IPS-NIHi7 (cell line): ENCODE measurements around the gene SHMT2.
A peak's percentile ranks its signal among the peaks of the same experiment; 100 is the strongest.

Experiments
- DNase-seq: peaks from one replicate; pipeline ENCODE4 v3.0.0; 2012; ENCODE audit warnings: mixed read lengths; ENCODE audit errors: extremely low spot score

SHMT2 gene

DNA sequence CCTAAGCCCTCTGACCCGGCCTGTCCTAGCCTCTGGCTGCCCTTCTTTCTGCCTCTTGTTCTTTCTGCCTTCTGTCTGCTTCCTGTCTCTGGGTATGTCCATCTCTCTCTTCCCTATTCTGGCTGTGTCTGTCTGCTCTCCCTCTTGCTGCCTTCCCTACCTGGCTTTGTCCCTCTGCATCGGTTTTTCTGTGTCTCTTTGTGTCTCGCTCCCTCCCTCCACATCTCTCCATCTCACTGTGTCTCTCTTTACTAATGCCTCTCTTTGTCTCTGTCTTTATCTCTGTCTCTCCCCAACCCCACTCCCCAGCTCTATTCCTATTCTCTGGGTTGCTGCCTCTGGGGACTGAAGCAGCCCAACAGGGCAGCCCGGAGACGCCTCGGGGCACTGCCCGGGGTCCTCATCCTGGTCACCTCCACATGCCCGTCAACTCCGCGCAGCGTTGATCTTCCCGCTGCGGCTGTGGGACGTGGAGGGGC, 10.1 kb downstream of the SHMT2 start:
- no peak for DNase-seq

- no peak for DNase-seq
These were observed 10.8 kb downstream of the SHMT2 start for GRCh38 chr12:57240066-57240921.

DNA sequence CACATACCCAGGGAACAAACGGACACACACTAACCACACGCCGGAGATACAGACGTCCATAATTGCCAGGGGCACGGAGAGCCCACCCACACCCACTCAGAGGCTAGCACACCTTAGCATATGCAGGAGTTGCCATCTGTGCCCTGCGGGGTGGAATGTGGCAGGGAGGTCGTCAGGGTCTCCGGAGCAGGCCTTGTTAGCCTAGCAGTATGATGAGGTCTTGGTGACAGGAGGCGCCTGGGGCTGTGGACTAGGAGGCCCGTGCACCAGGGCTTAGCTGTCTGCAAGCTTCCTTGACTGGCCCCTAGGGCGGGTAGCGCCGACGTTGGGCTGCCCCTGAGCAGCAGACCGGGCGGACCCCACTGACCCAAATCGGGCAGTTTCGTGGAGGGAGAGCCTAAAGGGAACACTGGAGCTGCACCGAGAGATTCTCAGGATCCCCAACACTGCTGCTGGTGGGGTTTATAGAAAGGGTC, 11.5 kb downstream of the SHMT2 start:
- DNase-seq, result no peak

DNA sequence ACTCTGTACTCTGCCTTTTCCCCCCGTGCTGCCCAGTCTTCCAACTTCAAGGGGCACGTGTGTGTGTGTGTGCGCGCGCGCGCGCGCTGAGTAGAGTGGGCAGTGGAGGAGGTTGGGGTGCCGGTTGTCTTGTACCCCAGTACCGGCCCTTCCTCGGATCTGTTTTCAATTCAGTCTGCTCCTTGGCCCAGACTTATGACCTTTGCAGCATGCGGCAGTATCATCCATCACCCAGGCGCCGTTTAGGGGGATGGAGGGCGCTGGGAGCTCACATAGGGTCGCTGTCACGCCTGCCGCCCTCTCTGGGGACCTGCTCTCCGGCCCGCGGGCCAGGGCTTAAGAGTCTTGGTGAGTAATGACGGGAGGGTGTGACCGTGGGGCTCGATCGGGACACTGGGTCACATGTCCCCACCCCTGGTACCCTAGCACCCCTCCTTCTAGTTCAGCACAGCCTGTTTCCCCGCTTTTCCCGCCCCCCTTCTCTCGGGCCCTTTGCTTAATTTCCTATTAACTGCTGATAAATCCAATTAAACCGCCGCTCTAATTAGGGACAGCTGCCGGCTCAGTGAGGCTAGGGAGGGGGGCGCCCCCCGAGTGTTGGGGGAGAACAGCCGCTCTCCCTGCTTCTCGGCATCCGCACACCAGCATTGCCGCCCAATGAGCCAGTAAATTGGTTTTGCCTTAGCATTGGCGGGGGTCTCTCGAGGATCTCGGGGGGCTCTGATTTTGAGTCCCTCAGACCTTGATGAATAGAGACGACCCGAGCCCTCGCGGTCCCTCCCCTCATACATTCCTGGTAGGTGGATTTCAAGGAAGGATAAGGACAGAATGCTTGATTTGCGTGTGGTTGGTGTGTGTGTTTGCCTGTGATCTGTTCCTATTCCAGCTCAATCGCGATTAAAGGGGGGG, 12.1 kb downstream of the SHMT2 start:
- no peak for DNase-seq

- no peak for DNase-seq
These were observed 12.8 kb downstream of the SHMT2 start for GRCh38 chr12:57242329-57242690.

DNA sequence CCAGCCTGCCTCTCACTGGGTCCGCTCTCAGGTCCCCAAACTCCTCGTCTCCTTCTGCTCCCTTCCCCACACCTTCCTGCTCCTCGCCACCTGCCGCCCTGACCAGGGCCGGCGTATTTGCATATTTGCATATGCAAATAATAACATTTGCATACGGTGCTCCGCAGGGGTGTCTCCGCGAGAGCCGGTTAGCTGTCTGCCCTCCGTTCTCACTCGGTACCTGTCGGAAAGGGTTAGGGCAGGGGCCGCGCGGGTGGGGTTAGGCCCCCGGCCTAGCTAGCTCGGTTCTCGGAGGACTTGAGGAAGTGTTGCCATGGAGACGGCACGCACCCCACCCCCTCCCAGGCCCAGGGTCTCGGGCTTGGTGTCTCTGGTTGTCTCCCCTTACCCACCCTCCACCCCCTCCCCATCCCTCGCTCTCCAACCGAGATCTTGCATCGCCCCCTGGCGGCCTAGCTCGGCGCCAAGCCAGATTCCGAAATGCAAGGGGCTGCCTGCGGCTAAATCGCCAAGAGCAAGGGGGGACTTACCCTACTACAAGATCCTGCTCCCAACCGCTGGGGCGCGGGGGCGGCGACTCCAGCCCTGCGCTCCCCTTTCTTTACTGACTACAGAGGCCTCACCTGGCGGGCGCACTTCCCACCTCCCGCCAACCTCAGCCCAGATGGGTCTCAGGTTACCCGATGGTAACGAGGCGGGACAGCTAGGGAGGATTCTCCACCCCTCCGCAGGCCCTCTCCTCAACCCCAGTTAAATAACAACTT, 13.4 kb downstream of the SHMT2 start:
- DNase-seq, result peak; percentile 85

DNA sequence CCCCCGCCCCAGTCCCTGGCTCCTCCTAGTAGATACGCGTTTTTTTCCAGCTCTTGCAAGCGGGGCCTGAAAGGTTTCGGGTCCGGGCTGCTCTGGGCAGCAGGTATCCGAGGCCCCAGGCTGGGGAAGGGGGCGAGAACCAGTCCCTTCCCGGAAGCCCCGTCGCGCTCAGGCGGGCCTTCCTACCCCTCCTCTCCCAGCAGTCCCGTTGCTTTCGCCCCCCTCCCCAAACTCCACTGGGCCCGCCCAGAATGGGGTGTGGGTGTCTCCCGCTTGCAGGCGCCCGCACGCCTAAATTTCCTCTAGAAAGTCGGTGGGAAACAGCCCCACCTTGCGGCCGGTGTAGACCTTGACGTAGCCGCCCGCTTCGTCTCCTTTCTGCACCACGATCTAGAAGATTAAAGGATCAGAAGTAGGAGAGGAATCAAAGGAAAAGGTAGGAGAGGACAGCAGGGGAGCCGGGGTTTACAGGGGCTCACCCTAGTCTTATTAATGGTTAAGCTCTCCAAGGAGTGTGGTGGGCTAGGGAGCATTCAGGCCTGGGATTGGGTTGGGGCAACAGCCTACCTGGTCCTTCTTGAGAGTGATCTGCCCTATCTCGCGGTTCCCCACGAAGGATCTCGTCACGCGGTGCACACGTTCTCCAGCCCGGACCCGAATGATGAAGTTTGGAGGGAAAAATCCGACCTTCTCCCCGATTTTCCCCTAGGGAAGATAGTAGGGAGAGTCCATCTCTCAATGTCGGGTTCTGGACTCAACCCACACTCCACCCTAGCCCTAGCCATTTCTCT, 14.2 kb downstream of the SHMT2 start:
- peak; percentile 87 for DNase-seq

DNA sequence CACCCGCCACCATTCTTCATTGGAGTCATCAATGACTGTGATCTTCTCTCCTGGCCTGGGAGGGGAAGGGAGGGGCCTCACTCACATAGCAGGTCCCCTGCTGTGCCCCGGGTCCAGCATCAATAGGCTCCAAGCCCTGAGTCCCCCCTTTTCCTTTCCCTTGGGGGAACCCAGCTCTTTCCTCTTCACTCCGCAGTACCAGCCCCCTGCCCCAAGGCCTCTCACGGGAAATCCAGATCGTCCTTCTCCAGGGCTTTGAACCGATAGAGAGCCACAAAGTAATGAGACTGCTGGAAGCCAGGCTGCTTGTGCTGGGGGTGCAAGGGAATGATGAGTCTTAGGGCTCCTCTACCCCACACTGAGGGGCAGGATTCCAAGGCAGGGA, 14.8 kb downstream of the SHMT2 start:
- DNase-seq, result no peak

DNA sequence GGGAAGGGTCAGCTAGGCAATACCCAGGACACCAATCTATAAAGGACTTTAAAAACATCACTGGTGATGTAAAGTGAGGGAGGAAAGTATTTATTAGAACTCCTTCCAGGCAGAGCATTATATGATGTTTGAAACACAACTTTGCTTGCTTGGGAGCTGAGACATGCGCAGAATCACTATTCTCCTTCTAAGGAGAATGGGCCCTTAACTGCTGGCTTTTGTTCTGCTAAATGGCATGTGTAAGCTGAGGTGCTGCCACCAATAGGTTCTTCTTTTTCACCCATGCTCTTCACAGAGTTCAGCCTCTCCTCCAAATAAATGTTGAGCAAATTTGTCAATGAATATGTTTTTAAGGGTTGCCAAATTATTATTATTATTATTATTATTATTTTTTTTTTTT, 17.5 kb downstream of the SHMT2 start:
- DNase-seq, result no peak

DNA sequence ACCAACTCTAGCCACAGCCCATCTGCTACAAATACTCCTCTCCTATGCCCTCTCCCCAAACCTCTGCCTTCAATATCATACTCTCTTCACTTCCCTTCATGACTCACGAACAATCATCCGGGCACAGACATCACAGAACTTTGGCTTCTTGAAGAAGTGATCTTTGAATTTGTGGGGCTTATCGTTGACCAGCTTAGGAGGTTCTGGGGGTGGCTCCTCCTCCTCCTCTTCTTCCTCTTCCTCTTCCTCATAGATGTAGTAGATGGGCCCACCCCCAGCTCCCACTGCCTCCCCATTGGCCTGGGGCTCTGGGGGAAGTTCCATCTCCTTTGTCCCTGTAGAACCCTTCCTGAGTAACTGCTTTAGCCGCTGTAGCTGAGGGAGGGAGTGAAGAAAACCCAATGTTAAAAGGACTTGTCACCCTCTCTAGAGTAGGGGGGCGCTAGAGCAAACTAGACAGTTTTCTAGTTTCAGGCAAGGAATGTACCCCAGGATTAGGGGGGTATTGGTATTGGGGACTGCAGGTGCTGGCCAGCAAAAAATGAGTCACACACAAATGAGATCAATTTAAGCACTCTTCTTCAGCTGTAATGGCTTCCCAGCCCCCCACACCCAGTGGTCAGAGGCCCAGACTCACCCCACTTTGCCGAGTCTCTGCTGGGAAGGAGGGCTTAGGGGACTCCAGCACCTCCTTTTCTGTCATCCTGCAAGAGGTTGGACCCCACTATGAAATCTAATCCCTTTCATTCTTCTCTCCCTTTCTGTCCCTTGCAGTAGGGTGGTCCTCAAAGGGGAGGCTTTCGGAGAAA, 19.6 kb downstream of the SHMT2 start:
- DNase-seq, result no peak

DNA sequence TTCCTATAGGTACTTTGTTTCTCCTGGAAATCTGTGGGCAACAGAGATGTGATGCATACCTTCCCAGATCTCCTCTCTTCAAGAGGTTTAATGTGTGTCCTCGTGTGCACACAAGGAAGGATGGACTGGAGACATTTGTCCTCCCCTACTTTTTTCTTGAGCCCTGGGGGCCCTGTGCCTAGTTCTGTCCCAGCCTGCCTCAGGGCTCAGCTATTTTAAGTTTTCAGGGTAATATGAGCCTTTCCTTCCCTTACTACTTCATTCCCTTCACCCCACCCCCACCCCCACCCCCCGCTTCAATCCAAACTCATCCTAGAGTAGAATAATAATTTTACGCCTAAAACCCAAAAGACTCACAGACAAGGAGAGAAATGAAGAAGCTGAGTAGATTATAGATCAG, 21.0 kb downstream of the SHMT2 start:
- no peak for DNase-seq

DNA sequence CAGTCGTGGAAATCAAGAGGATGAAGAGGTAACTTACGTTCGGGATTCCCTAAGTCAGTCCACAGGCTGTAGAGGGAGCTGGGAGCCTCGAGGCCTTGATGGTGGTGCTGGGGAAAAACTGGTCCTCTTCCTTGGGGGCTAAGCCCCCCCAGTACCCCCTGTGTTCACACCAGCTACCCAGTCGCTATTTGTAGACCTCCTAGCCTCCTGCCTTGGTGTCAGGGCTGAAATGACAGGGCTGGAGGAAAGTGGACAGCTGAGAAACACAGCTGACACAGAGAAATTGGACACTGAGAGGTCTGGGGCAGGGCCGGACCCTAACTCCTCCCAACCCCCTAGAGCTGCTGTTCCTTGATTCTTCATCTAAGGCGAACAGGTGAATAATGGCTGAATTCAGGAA, 21.4 kb downstream of the SHMT2 start, which contains the start of gene STAC3:
Gene STAC3, minus strand, starts transcription at position 232 of the 400 bp plus-strand sequence. CDS start 1,551 bp downstream, outside the sequence.
- no peak for DNase-seq

GRCh38 chr12:57254506-57255280, 25.2 kb downstream of the SHMT2 start:
- DNase-seq, result no peak

DNA sequence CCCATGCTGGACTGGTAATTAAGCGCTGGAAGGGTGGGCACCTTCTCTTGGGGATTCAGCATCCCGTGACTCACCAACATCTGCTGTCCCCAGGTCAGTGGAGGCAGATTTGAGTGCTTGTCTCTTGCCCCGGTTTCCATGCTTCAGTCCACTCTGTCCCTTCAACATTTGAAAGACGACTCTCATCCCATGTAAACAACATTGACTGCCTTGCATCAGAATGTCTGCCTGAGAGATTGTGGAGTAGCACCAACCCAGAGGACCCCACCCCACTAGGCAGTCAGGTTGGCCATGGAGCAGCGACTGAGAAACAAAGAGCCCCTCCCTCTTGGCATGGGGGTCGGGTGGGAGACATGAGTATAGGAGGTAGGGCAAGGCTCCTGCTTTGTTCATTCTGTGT, 26.4 kb downstream of the SHMT2 start:
- DNase-seq, result no peak

DNA sequence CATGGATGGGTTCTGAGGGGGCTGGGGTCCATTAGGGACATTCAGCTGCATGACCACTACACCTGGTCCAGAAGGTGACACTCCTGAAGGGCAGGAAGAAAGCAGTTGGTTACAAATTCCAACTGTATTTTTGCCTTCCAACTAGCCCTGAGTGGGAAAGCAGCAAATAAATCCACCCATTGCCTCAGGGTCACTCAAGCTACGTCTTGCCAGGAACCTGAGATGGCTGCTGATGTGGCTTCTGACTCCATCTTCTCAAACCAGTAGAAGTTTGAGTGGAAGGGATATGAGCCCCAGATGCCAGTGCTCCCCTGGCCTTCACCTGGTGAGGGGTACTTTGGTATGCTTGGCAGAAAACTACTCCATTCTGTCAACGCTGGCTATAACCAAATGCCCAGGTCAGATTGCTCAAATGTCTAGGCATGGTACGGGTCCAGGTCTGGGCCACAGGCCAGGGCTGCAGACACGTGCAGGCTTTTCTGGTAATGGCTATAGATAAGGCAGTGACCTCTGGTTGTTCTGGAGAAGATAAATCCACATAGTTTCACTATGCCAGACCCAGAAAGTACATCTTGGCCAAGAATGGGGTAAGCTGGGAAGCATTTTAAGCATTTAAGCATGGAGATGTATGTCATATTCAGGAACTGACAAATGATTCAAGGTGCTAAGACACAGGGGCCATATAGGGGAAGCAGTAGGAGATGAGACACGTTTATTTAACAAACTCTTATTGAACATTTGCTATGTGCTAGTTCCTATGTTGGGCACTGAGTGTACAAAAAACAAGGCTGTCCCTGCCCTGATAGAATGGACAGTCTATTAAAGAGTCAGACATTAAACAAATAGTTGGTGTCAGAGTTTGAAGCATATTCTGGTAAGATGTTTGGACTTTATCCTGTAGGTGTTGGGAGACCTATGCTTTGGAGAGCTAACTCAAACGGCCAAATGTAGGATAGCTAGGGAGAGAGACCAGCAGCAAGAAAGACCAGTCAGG, 29.8 kb downstream of the SHMT2 start:
- no peak for DNase-seq

- DNase-seq, result no peak
These were observed 30.9 kb downstream of the SHMT2 start for GRCh38 chr12:57260366-57260765.

- no peak for DNase-seq
These were observed 31.9 kb downstream of the SHMT2 start for GRCh38 chr12:57261428-57261865.
